Tibial nerve (tissue), 4 donors: ENCODE data around the gene ZRANB1. TPM values are rescaled to one million over a fixed set of nuclear protein-coding genes. Genes with fewer than 3 reads are reported as not detected.

ENCODE experiments used
- DNase-seq, 2 donors: peaks; one replicate each; pipeline ENCODE4 v3.0.0-alpha.2; 2019; ENCODE audit warnings: low spot score in 2 of 2
- H3K27ac ChIP-seq, 4 donors: fragments of 200-600 bp; sonication (generic) in 3 of 4; one replicate each; pipeline ENCODE4 v1.5.1; 2017 to 2019; ENCODE audit warnings: mild to moderate bottlenecking in 1 of 4
- H3K27me3 ChIP-seq, 2 donors: fragments of 200-600 bp; sonication (generic) in 1 of 2; one replicate each; pipeline versions ENCODE4 v1.5.1 to v1.6.0; 2017 to 2019
- H3K36me3 ChIP-seq, 3 donors: fragments of 200-600 bp; sonication (generic); one replicate each; pipeline ENCODE4 v1.5.1; 2018 to 2019
- H3K4me1 ChIP-seq, 4 donors: fragments of 200-600 bp; sonication (generic) in 3 of 4; one replicate each; pipeline ENCODE4 v1.5.1; 2017 to 2019
- H3K4me3 ChIP-seq, 4 donors: fragments of 200-600 bp; sonication (generic) in 3 of 4; one replicate each; pipeline ENCODE4 v1.5.1; 2017 to 2019; ENCODE audit warnings: mild to moderate bottlenecking in 1 of 4, moderate library complexity in 1 of 4
- H3K9me3 ChIP-seq, 4 donors: fragments of 200-600 bp; sonication (generic) in 3 of 4; one replicate each; pipeline ENCODE4 v1.5.1; 2017 to 2019
- EP300 ChIP-seq, 2 donors: sonication (generic); formaldehyde crosslinking; IDR thresholded peaks; one replicate each; pipeline ENCODE4 v1.6.1; 2017; ENCODE audit warnings: antibody characterized with exemption in 2 of 2, mild to moderate bottlenecking in 1 of 2
- POLR2A ChIP-seq, 2 donors: fragments of 450-650 bp; IDR thresholded peaks; one replicate each; pipeline ENCODE4 v1.6.1; 2017; ENCODE audit warnings: antibody characterized with exemption in 2 of 2, mild to moderate bottlenecking in 2 of 2, moderate library complexity in 2 of 2
- WGBS, 2 donors: methylation state at CpG; one replicate each; pipeline ENCODE4 v1.1.5; 2018; 5-methylcytosine and 5-hydroxymethylcytosine counted together
- total RNA-seq, 4 donors: library from RNA; depleted of rRNA; stranded (reverse); fragments of >200 nt; gene quantifications; one replicate each; pipeline ENCODE4 v1.1.0, GENCODE V29; 2016
- TF ChIP-seq, protein P1 (sequence below), 5 experiments: fragments of 200-600 bp in 3 of 5; fragments of 450-650 bp in 2 of 5; sonication (generic) in 3 of 5; IDR thresholded peaks; one replicate each; pipeline ENCODE4 v1.5.1; 2016 to 2019; ENCODE audit warnings: antibody characterized with exemption in 5 of 5, mild to moderate bottlenecking in 3 of 5, moderate library complexity in 2 of 5

ZRANB1 gene
- total RNA-seq, 4 donors from 2014 or later = 22.2 to 33.5 (median 24.2) TPM

DNA sequence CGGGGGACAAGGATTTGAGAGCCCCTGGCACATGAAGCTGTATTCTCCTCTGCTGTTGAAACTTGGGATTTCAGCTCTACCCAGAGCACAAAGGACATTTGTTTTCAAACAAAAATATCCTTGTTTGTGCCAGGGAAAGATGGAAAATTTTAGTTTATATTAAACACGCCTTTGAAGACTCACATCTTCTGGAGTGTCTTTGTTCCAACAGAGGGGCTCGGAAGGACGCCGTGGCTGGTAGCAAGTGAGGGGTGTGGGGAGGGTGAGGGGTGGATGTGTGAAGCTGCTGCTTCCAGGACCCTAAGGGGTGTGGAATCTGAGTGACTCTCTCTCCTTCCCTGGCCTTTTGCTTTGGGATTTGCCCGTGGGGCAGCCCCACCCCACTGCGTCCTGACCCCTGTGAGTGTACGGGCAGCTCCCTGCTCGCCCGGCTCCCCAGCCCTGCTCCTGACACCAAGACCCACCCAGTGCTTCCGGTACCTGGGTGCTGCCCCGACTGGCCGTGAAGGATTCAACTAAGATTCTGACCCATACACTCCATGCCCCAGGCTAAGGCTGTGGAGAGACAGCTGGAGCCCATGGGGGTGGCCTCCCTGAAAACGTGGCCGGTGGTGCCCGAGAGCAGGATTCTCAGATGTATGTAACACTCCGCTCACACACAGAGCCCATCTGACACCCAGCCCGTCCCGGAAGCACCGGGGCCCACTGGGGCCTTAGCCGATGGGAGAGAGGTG, 59.6 kb downstream of the ZRANB1 start:
- H3K4me1 ChIP-seq = peaks cover 3 to 63% (median 40%) of the 10 kb centered on the region in 4 donors
- H3K4me3 ChIP-seq = no peak overlapping the region
- H3K36me3 ChIP-seq = peaks cover 0 to 45% (median 7%) of the 10 kb centered on the region in 3 donors
- 30 to 37% methylated on average over 17 to 21 of the region's 21 CpGs for WGBS, 2 donors
- H3K27me3 ChIP-seq = no peaks in the 10 kb centered on the region
- H3K9me3 ChIP-seq = no peaks in the 10 kb centered on the region
- TF ChIP-seq, protein P1, sequence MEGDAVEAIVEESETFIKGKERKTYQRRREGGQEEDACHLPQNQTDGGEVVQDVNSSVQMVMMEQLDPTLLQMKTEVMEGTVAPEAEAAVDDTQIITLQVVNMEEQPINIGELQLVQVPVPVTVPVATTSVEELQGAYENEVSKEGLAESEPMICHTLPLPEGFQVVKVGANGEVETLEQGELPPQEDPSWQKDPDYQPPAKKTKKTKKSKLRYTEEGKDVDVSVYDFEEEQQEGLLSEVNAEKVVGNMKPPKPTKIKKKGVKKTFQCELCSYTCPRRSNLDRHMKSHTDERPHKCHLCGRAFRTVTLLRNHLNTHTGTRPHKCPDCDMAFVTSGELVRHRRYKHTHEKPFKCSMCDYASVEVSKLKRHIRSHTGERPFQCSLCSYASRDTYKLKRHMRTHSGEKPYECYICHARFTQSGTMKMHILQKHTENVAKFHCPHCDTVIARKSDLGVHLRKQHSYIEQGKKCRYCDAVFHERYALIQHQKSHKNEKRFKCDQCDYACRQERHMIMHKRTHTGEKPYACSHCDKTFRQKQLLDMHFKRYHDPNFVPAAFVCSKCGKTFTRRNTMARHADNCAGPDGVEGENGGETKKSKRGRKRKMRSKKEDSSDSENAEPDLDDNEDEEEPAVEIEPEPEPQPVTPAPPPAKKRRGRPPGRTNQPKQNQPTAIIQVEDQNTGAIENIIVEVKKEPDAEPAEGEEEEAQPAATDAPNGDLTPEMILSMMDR (IDR thresholded peaks at IDR 0.05) = peak in 1 of 5 experiments; percentile 35
- peak in 1 of 2 donors; percentile 49 for TF ChIP-seq EP300 (IDR thresholded peaks at IDR 0.05)
- TF ChIP-seq POLR2A (IDR thresholded peaks at IDR 0.05) = no peak
- no peak for DNase-seq
- H3K27ac ChIP-seq = peak overlapping the region; percentile 65 to 84 (median 71)

DNA sequence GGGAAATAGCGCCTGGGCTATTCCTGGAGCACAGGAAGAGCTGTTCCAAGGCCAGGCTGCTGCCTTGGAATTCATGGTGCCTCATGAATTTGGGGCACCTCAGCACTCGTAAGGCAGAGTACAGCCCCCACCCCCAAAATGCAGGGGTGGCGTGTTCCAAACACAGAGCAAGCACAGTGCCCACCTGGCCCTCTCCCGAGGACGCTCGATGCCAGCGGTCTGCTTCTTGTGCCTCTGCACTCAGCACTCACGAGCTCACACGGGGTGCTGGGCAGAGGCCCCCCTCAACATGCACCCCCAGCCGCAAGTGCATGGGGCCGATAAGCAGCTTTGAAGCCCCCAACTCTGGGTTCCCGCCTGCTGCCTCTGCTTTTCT, 60.1 kb downstream of the ZRANB1 start:
- Histone ChIP-seq H3K27ac (peak overlapping the region; percentile 65 to 84 (median 71)), H3K9me3 (no peaks in the 10 kb centered on the region), H3K4me3 (no peak overlapping the region), H3K4me1 (peaks cover 3 to 68% (median 43%) of the 10 kb centered on the region in 4 donors), H3K36me3 (peaks cover 0 to 39% (median 7%) of the 10 kb centered on the region in 3 donors), H3K27me3 (no peaks in the 10 kb centered on the region)
- WGBS, 2 donors = 82 to 84% methylated on average over 12 of the region's 12 CpGs
- no peak for DNase-seq
- TF ChIP-seq POLR2A (IDR thresholded peaks at IDR 0.05) (no peak), EP300 (IDR thresholded peaks at IDR 0.05) (no peak)
- TF ChIP-seq, protein P1 (IDR thresholded peaks at IDR 0.05) = no peak

DNA sequence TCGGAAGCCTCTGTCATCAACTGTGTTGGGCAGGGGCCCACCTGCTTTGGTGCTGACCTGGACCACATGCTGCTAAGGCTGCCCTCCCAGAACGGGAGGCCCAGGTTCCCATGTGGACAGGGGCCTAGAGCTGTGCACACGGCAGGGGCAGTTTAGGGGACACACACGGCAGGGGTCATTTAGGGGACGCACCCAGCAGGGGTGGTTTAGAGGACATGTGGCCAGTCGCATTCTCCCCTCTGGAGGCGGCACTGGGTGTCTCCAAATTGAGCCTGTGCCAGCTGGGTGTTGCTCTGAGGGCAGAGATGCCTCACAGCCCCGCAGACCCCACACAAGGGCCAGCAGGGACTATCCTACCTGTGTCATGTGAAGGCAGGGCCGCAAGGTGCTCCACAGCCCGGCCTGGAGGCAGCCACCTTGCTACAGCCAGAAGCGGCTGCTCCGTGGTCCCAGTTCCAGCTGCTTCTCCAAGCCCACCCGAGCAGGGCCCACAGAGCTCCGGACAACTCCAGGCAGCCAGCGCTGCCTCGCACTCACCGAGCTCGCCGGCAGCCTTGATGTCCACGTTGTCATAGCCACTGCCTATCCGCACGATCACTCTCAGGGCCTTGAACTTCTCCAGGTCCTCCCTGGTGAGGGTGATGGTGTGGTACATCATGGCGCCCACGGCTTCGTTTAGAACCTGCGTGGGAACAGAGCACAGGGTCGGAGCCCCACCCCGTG, 60.7 kb downstream of the ZRANB1 start:
- Histone ChIP-seq H3K4me1 (peaks cover 3 to 73% (median 43%) of the 10 kb centered on the region in 4 donors), H3K27ac (peak overlapping the region in 3 of 4 donors; percentile 65 to 84 (median 74)), H3K36me3 (peaks cover 0 to 34% (median 7%) of the 10 kb centered on the region in 3 donors), H3K4me3 (no peak overlapping the region), H3K27me3 (no peaks in the 10 kb centered on the region), H3K9me3 (no peaks in the 10 kb centered on the region)
- 84 to 86% methylated on average over 19 to 24 of the region's 28 CpGs for WGBS, 2 donors
- DNase-seq = no peak
- TF ChIP-seq EP300 (IDR thresholded peaks at IDR 0.05) (no peak), POLR2A (IDR thresholded peaks at IDR 0.05) (no peak)
- TF ChIP-seq, protein P1 (IDR thresholded peaks at IDR 0.05) = no peak

DNA sequence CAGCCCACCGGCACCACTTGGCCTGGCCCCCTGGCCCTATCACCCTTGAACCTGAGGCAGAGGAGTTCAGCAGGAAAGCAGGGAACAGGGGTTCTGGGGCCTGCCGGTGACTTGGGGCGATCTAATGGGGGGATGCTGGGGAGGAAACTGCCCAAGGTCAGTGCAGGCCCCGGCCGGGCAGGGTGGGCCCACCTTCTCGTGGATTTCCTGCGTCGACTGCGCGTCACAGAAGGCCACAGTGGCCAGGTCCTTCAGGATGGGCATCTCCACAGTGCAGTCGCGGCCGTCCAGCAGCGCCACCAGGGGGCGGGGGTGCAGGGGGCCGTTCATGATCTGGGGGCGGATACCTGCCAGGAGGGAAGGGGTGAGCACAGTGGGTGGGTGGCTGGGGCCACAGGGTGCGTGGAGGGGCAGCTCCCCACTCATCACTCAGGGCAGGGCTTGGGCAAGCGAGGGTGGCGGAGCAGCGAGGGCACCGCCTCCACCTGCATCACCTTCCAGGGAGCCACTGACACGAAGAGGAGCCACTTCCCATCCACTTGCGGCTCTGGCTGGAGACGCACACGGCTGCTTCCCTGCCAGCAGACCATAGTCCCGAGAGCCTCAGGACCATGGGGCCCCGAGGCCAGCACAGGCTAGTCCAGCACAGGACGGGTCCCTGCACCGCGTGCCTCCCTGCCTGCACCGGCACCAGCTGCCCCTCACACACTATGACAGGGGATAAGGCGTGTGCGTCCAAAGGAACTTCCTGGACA, 61.4 kb downstream of the ZRANB1 start:
- H3K4me3 ChIP-seq = no peak overlapping the region
- H3K36me3 ChIP-seq = peaks cover 0 to 27% (median 7%) of the 10 kb centered on the region in 3 donors
- peaks cover 3 to 74% (median 42%) of the 10 kb centered on the region in 4 donors for H3K4me1 ChIP-seq
- WGBS, 2 donors = 93 to 96% methylated on average over 30 of the region's 34 CpGs
- H3K27ac ChIP-seq = no peak overlapping the region
- no peaks in the 10 kb centered on the region for H3K27me3 ChIP-seq
- no peaks in the 10 kb centered on the region for H3K9me3 ChIP-seq
- no peak for DNase-seq
- TF ChIP-seq, protein P1 (IDR thresholded peaks at IDR 0.05) = no peak
- no peak for TF ChIP-seq EP300 (IDR thresholded peaks at IDR 0.05)
- no peak for TF ChIP-seq POLR2A (IDR thresholded peaks at IDR 0.05)
